Measurements from ENCODE around the gene RAD9A. TPM values are rescaled to one million over a fixed set of nuclear protein-coding genes. Genes with fewer than 3 reads are reported as not detected.

RAD9A gene
- total RNA-seq, 1 donor from 2014 or later, result 30.7 TPM

DNA sequence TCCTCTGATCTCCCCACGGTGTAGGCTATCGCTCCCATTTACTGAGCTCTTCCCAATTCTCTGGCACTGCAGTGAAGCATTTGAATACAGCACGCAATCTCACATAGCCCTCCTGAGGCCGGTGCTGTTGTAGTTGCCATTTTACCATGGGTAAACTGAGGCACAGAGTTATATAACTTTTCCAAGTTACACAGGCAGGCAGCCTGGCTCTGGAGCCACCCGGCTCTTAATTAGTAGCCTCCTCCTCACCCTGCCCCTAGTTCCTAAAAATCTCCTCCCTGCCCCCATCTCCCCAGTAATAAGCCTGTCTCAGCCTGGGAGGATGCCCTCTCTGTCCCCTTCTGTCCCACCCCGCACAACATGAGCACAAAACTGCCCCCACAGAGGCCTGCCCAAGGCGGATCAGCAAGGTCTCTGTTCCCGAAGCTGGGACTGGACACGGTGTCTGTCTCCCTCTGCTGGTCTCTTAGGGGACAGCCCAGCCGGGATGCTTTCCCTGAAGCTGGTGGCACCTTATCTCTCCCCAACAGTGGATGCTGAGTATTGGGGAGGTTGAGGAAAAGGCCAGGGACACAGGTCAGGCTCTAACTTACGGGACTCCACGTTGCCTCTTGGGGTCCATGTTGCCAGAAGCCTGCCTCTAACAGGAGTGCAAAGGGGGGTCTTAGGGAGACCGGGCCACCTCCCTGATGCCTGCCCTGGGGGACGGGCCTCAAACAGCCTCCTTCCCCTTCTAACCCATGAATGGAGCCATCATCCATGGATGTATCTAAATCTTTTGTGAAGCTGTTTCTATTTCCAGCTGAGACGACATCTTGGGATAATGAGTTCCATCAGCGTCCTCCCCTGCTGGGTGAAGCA, 9.3 kb upstream of the RAD9A start:
- Mint-ChIP-seq H3K27ac (no peak overlapping the region), H3K36me3 (ENCODE audit: low read depth) (peaks cover 1% of the 10 kb centered on the region), H3K27me3 (ENCODE audit: insufficient read depth) (peaks cover 38% of the 10 kb centered on the region), H3K4me1 (ENCODE audit: low read depth) (peaks cover 5% of the 10 kb centered on the region), H3K9me3 (no peaks in the 10 kb centered on the region), H3K4me3 (no peak overlapping the region)
- peak; percentile 74 for DNase-seq (ENCODE audit: low spot score)
- intact Hi-C loops (cut with micrococcal nuclease), result loop anchor here (1.0 kb wide), 6 partner anchors 9 to 301 kb away; partner anchors contain the start of genes CLCF1 and RAD9A

DNA sequence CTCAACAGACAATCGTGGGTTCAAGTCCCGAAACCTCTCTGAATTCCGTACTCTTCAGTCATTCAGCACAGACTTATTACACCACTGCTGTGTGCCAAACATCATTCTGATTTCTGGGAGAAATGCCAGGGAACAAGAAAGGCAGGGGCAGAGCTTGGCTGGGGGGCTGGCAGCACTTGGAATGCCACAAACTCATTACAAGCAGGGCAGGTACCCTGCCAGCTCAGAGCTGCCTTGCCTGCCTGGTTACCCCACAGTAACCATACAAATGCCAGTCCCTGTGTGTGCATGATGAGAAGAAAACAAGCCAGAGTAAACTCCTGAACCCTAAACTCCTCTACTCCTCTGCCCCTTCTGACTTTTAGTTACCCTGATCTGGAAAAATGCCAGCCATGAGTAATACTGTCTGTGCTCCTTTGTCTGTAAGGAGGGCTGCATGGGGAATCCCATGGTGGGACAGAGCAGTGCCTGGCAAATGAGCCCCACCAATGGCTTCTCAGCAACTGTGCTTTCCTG, 6.9 kb upstream of the RAD9A start:
- H3K36me3 Mint-ChIP-seq (ENCODE audit: low read depth), result peaks cover 2% of the 10 kb centered on the region
- peaks cover 15% of the 10 kb centered on the region for H3K4me1 Mint-ChIP-seq (ENCODE audit: low read depth)
- no peak for DNase-seq (ENCODE audit: low spot score)
- H3K9me3 Mint-ChIP-seq, result no peaks in the 10 kb centered on the region
- peaks cover 30% of the 10 kb centered on the region for H3K27me3 Mint-ChIP-seq (ENCODE audit: insufficient read depth)
- no peak overlapping the region for H3K4me3 Mint-ChIP-seq
- H3K27ac Mint-ChIP-seq, result no peak overlapping the region
- intact Hi-C loops (cut with micrococcal nuclease), result no loop called here

DNA sequence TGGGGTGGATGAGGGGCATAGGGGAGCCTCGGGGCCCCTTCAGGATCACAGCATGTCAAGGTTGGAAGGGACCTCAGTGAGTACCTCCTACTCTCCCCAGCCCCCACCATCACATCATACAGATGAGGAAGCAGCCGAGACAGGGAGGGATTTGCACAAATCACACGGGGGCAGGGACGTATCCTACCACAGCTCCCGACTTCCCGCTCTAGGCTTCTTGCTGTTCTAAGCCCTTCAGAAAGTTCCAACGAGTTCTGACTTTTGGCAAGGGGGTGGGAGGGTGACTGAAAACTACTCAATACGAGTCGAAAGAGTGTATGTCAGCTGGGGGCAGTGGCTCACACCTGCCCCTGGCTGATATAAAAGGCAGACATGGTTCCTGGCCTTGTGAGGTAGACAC, 4.7 kb upstream of the RAD9A start:
- H3K27ac Mint-ChIP-seq, result no peak overlapping the region
- no peak overlapping the region for H3K4me3 Mint-ChIP-seq
- no peaks in the 10 kb centered on the region for H3K9me3 Mint-ChIP-seq
- peaks cover 2% of the 10 kb centered on the region for H3K36me3 Mint-ChIP-seq (ENCODE audit: low read depth)
- H3K27me3 Mint-ChIP-seq (ENCODE audit: insufficient read depth), result peaks cover 20% of the 10 kb centered on the region
- H3K4me1 Mint-ChIP-seq (ENCODE audit: low read depth), result peaks cover 21% of the 10 kb centered on the region
- intact Hi-C loops (cut with micrococcal nuclease), result no loop called here
- no peak for DNase-seq (ENCODE audit: low spot score)

DNA sequence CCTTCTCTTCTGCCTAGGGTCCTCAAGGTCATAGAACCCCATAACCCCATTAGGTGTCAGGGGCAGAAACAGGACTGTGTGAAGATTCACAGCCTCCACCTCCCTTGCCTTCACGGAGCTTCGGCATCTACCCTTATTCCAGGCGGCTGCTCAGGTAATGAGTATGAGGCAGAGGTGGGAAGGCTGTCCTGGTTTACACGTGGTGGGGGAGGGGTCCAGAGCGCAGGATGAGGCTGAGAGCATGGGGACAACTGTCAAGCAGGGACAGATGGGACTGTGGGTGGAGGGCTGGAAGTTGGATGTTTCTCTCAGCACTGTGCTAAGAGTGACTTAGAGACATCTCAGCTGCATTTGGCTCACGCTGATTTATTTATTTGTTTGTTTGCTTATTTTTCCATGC, 4.3 kb upstream of the RAD9A start:
- peaks cover 18% of the 10 kb centered on the region for H3K27me3 Mint-ChIP-seq (ENCODE audit: insufficient read depth)
- H3K9me3 Mint-ChIP-seq, result no peaks in the 10 kb centered on the region
- no peak for DNase-seq (ENCODE audit: low spot score)
- peak overlapping the region; percentile 43 for H3K4me3 Mint-ChIP-seq
- intact Hi-C loops (cut with micrococcal nuclease), result no loop called here
- H3K4me1 Mint-ChIP-seq (ENCODE audit: low read depth), result peaks cover 22% of the 10 kb centered on the region
- H3K36me3 Mint-ChIP-seq (ENCODE audit: low read depth), result peaks cover 4% of the 10 kb centered on the region
- peak overlapping the region; percentile 3 for H3K27ac Mint-ChIP-seq

DNA sequence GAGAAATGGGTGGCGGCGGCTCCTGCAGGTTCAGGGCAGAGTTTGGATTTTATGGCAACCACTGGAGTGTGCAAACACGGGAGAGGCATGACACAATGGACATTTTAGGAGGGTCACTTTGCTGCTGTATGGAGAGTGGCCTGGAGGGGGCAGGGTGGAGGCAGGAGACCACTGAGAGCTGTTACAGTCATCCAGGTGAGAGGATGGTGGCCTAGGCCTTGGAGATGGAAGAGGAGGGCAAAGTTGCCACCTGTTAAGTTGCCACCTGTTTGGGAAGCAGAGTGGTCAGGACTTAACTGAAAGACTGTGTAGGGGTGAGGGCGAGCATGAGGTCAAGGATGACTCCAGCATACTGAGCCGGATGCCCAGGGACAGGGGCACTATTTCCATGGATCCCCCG, 2.3 kb upstream of the RAD9A start:
- intact Hi-C loops (cut with micrococcal nuclease), result no loop called here
- Mint-ChIP-seq H3K4me1 (ENCODE audit: low read depth) (peaks cover 35% of the 10 kb centered on the region), H3K9me3 (no peaks in the 10 kb centered on the region), H3K27me3 (ENCODE audit: insufficient read depth) (peaks cover 14% of the 10 kb centered on the region), H3K36me3 (ENCODE audit: low read depth) (peaks cover 10% of the 10 kb centered on the region), H3K4me3 (peak overlapping the region; percentile 78), H3K27ac (peak overlapping the region; percentile 33)
- no peak for DNase-seq (ENCODE audit: low spot score)

DNA sequence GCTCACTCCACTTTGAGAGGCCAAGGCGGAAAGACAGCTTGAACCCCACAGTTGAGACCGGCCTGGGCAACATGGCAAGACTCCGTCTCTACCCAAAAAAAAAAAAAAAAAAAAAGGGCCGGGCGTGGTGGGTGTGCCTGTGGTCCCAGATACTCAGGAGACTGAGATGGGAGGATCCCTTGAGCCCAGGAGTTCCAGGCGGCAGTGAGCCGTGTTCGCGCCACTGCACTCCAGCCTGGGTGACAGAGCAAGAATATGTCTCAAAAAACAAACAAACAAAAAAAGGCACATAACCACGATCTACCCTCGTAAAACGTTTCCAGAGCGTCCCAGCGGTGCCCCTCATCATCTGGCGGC, 861 bp upstream of the RAD9A start:
- intact Hi-C loops (cut with micrococcal nuclease), result loop anchor here (1.0 kb wide), 5 partner anchors 9 to 117 kb away; partner anchors contain the start of genes CDK2AP2, POLD4 and TMEM134
- Mint-ChIP-seq H3K27me3 (ENCODE audit: insufficient read depth) (peaks cover 4% of the 10 kb centered on the region), H3K27ac (peak overlapping the region; percentile 35), H3K36me3 (ENCODE audit: low read depth) (peaks cover 10% of the 10 kb centered on the region), H3K4me3 (peak overlapping the region; percentile 90), H3K9me3 (no peaks in the 10 kb centered on the region), H3K4me1 (ENCODE audit: low read depth) (peaks cover 35% of the 10 kb centered on the region)
- DNase-seq (ENCODE audit: low spot score), result no peak

DNA sequence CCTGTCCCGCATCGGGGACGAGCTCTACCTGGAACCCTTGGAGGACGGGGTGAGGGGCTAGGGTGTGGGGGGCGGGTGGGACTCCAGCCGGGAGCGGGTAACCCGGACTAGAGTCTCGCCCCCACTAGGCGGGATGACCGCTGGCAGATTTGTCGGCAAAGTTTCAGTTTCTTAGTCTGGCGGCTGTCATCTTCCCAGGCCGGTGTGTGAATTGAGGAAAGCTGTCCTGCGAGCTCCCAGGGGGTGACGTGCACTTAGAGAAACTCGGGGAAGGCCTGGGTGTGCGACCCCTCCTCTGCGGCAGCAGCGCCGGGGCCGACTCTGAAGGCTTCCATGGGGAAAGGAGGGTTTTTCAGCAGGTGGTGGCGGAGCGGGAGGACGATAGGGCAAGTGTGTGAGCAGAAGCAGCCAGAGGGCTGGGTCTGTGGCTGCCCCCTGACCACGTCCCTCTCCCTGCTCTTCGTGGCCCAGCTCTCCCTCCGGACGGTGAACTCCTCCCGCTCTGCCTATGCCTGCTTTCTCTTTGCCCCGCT, 463 bp downstream of the RAD9A start:
- peak overlapping the region; percentile 90 for H3K4me3 Mint-ChIP-seq
- peaks cover 18% of the 10 kb centered on the region for H3K36me3 Mint-ChIP-seq (ENCODE audit: low read depth)
- H3K4me1 Mint-ChIP-seq (ENCODE audit: low read depth), result peaks cover 42% of the 10 kb centered on the region
- intact Hi-C loops (cut with micrococcal nuclease), result loop anchor here (1.0 kb wide), 1 partner anchor 9 kb away; the partner anchor contains the start of gene PPP1CA
- peak overlapping the region; percentile 67 for H3K27ac Mint-ChIP-seq
- peaks cover under 1% of the 10 kb centered on the region for H3K27me3 Mint-ChIP-seq (ENCODE audit: insufficient read depth)
- H3K9me3 Mint-ChIP-seq, result no peaks in the 10 kb centered on the region
- no peak for DNase-seq (ENCODE audit: low spot score)

DNA sequence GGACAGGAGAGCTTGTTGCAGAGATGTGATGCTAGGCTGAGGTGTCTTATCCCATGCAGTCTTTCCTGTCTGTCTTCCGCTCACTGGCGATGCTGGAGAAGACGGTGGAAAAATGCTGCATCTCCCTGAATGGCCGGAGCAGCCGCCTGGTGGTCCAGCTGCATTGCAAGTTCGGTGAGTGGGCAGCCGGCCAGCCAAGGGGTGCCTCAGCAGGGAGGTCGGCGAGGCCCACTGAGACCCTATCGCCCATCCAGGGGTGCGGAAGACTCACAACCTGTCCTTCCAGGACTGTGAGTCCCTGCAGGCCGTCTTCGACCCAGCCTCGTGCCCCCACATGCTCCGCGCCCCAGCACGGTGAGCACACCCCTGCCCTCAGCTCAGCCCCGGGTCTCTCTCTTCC, 1.7 kb downstream of the RAD9A start:
- intact Hi-C loops (cut with micrococcal nuclease), result no loop called here
- Mint-ChIP-seq H3K9me3 (no peaks in the 10 kb centered on the region), H3K4me1 (ENCODE audit: low read depth) (peaks cover 51% of the 10 kb centered on the region), H3K4me3 (peak overlapping the region; percentile 90), H3K27ac (no peak overlapping the region), H3K36me3 (ENCODE audit: low read depth) (peaks cover 22% of the 10 kb centered on the region), H3K27me3 (ENCODE audit: insufficient read depth) (no peaks in the 10 kb centered on the region)
- DNase-seq (ENCODE audit: low spot score), result no peak

DNA sequence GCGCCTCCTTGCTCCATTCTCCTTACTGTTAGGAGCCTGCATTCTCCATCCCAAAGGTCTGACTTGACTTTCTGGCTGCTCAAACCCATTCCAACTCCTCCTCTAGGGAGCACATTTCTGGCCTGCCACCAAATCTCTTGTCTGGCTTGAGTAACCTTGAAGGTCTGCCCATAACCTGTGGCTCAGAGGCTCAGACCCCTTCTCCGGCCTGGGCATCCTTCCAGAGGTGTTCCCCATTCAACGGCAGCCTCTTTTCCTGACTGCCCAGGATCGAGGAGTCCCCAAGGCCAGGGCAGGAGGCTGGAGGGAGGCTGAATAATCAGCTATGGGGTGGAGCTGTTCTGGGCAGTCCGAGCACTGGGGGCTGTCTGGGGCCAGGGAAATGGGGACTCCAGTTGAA, 2.2 kb downstream of the RAD9A start:
- DNase-seq (ENCODE audit: low spot score), result no peak
- Mint-ChIP-seq H3K27ac (no peak overlapping the region), H3K9me3 (no peaks in the 10 kb centered on the region), H3K4me3 (peak overlapping the region; percentile 65), H3K36me3 (ENCODE audit: low read depth) (peaks cover 24% of the 10 kb centered on the region), H3K4me1 (ENCODE audit: low read depth) (peaks cover 50% of the 10 kb centered on the region), H3K27me3 (ENCODE audit: insufficient read depth) (no peaks in the 10 kb centered on the region)
- intact Hi-C loops (cut with micrococcal nuclease), result no loop called here

DNA sequence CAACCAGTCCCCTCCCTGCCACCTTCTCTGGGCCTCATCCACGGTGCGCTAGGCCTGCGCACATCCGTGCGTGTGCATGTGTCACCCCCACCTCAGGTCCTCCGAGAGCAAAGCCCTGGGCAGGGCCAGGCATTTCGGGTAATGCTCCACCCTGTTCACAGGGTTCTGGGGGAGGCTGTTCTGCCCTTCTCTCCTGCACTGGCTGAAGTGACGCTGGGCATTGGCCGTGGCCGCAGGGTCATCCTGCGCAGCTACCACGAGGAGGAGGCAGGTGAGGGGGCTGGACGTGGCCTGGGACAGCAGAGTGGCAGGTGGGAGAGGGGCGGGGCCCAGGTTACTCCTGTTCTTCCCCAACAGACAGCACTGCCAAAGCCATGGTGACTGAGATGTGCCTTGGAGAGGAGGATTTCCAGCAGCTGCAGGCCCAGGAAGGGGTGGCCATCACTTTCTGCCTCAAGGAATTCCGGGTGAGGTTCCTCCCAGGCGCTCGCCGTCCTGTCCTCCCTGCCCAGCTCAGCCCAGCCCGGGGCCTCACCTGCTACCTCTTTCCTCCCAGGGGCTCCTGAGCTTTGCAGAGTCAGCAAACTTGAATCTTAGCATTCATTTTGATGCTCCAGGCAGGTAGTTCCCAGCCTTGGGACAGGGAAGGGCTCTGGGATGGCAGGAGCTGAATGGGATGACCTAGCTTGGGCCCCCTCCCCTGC, 3.9 kb downstream of the RAD9A start:
- Mint-ChIP-seq H3K9me3 (no peaks in the 10 kb centered on the region), H3K4me3 (no peak overlapping the region), H3K27me3 (ENCODE audit: insufficient read depth) (no peaks in the 10 kb centered on the region), H3K27ac (no peak overlapping the region), H3K4me1 (ENCODE audit: low read depth) (peaks cover 48% of the 10 kb centered on the region), H3K36me3 (ENCODE audit: low read depth) (peaks cover 30% of the 10 kb centered on the region)
- no peak for DNase-seq (ENCODE audit: low spot score)
- intact Hi-C loops (cut with micrococcal nuclease), result no loop called here

DNA sequence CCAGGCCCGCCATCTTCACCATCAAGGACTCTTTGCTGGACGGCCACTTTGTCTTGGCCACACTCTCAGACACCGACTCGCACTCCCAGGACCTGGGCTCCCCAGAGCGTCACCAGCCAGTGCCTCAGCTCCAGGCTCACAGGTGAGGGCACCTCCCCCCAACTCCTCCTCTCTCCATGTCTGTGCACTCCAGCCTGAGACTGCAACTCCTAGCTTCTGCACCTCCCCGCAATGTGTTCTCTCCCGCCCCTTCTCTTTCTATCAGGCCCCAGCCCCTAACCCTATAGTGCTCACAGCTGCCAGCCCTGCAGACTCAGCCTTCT, 4.4 kb downstream of the RAD9A start:
- DNase-seq (ENCODE audit: low spot score), result no peak
- Mint-ChIP-seq H3K4me3 (no peak overlapping the region), H3K4me1 (ENCODE audit: low read depth) (peaks cover 47% of the 10 kb centered on the region), H3K9me3 (no peaks in the 10 kb centered on the region), H3K27ac (peak overlapping the region; percentile 67), H3K36me3 (ENCODE audit: low read depth) (peaks cover 30% of the 10 kb centered on the region), H3K27me3 (ENCODE audit: insufficient read depth) (no peaks in the 10 kb centered on the region)
- intact Hi-C loops (cut with micrococcal nuclease), result no loop called here

DNA sequence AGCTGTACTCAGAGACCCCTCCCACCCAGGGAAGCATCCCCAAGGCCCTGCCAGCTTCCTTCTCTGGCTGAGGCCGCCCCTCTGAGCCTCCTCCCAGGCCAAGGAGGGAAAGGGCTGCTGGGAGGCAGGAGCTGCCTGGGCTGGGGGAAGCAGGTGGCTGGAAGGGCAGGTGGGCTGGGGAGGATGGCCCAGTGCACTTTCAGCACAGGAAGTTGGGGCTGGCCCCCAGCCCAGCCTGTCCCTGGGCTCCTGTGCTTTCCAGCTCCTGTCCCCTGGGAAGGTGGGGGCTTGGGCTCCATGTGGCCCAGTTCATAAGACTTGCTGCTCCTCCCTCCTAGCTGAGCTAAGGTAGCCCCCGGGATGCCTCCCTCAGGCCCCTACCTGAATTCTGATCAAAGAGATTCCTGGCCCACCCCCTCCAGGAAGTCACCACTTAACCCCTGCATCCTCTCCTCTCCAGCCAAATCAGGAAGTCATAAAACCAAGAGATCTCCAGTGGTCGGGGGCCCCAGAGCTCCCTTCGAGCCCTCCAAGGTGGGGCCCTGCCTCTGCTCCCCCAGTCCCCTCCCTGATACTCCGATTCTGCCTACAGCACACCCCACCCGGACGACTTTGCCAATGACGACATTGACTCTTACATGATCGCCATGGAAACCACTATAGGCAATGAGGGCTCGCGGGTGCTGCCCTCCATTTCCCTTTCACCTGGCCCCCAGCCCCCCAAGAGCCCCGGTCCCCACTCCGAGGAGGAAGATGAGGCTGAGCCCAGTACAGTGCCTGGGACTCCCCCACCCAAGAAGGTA, 5.0 kb downstream of the RAD9A start:
- peak overlapping the region; percentile 67 for H3K27ac Mint-ChIP-seq
- peaks cover 30% of the 10 kb centered on the region for H3K36me3 Mint-ChIP-seq (ENCODE audit: low read depth)
- H3K4me1 Mint-ChIP-seq (ENCODE audit: low read depth), result peaks cover 45% of the 10 kb centered on the region
- H3K4me3 Mint-ChIP-seq, result peak overlapping the region; percentile 63
- no peaks in the 10 kb centered on the region for H3K27me3 Mint-ChIP-seq (ENCODE audit: insufficient read depth)
- no peak for DNase-seq (ENCODE audit: low spot score)
- no peaks in the 10 kb centered on the region for H3K9me3 Mint-ChIP-seq
- intact Hi-C loops (cut with micrococcal nuclease), result no loop called here

All from activated T-helper 1 cell treated with anti-CD3 and anti-CD28 coated beads, Interleukin-12 subunit alpha, Interleukin-12 subunit beta, Interleukin-2, Interleukin-4 antibody, amounts not matched to agents 30 ng/mL and 10 ng/mL and 1 ng/mL, durations not matched to agents 14 hours and 24 hours and 36 hours (primary cell).